ENCODE measurements around the gene ITGB3.

The ITGB3 gene

GRCh38 chr17:47227862-47228261 lies 25.8 kb upstream of the ITGB3 start:
- H3K9me3 ChIP-seq = 0 out of 2 replicates have a peak, but pooled peaks cover 3% of the 10 kb centered on the region
- H3K36me3 ChIP-seq (replicated peaks) = no peaks in the 10 kb centered on the region
- no peak overlapping the region for H3K4me3 ChIP-seq
- H3K27me3 ChIP-seq (ENCODE audit: low read depth) = no peaks in the 10 kb centered on the region
- peaks cover 5% of the 10 kb centered on the region; the same call in 1 of the 2 replicates for H3K4me1 ChIP-seq
- no peak for DNase-seq (ENCODE audit: low spot score in 2 of 2)
- in situ Hi-C loops (cut with MboI; ENCODE audit: low sequenced_read_pairs) = loop anchor here (25.0 kb wide), 1 partner anchor 384 kb away; no protein-coding TSS in a partner anchor

- Histone ChIP-seq H3K27me3 (ENCODE audit: low read depth) (no peaks in the 10 kb centered on the region), H3K4me3 (no peak overlapping the region), H3K36me3 (replicated peaks) (no peaks in the 10 kb centered on the region), H3K4me1 (peaks cover 5% of the 10 kb centered on the region; the same call in 1 of the 2 replicates), H3K9me3 (no peaks in the 10 kb centered on the region)
- in situ Hi-C loops (cut with MboI; ENCODE audit: low sequenced_read_pairs) = loop anchor here (5.0 to 25.0 kb wide), 2 partner anchors 83 to 383 kb away; no protein-coding TSS in a partner anchor
- peak; percentile 76 to 87 for DNase-seq (ENCODE audit: low spot score in 2 of 2)
These were observed 23.8 kb upstream of the ITGB3 start for GRCh38 chr17:47229535-47230443.

- H3K4me3 ChIP-seq = no peak overlapping the region
- in situ Hi-C loops (cut with MboI; ENCODE audit: low sequenced_read_pairs) = loop anchor here (5.0 to 25.0 kb wide), 2 partner anchors 81 to 381 kb away; no protein-coding TSS in a partner anchor
- DNase-seq (ENCODE audit: low spot score in 2 of 2) = no peak
These were observed 22.8 kb upstream of the ITGB3 start for GRCh38 chr17:47230864-47231263.

GRCh38 chr17:47231334-47231733 lies 22.3 kb upstream of the ITGB3 start:
- Histone ChIP-seq H3K4me1 (peaks cover 5% of the 10 kb centered on the region; the same call in 1 of the 2 replicates), H3K27me3 (ENCODE audit: low read depth) (no peaks in the 10 kb centered on the region), H3K9me3 (no peaks in the 10 kb centered on the region), H3K4me3 (no peak overlapping the region), H3K36me3 (replicated peaks) (no peaks in the 10 kb centered on the region)
- DNase-seq (ENCODE audit: low spot score in 2 of 2) = no peak
- in situ Hi-C loops (cut with MboI; ENCODE audit: low sequenced_read_pairs) = loop anchor here (5.0 to 25.0 kb wide), 2 partner anchors 81 to 381 kb away; no protein-coding TSS in a partner anchor

More at GRCh38 chr17:47230864-47231263, 22.8 kb upstream of the ITGB3 start:
- H3K27me3 ChIP-seq (ENCODE audit: low read depth) = no peaks in the 10 kb centered on the region
- H3K9me3 ChIP-seq = no peaks in the 10 kb centered on the region
- H3K36me3 ChIP-seq (replicated peaks) = no peaks in the 10 kb centered on the region
- H3K4me1 ChIP-seq = peaks cover 5% of the 10 kb centered on the region; the same call in 1 of the 2 replicates

- Histone ChIP-seq H3K4me3 (no peak overlapping the region), H3K36me3 (replicated peaks) (no peaks in the 10 kb centered on the region), H3K9me3 (no peaks in the 10 kb centered on the region), H3K4me1 (peaks cover 5% of the 10 kb centered on the region; the same call in 1 of the 2 replicates), H3K27me3 (ENCODE audit: low read depth) (no peaks in the 10 kb centered on the region)
- DNase-seq (ENCODE audit: low spot score in 2 of 2) = no peak
- in situ Hi-C loops (cut with MboI; ENCODE audit: low sequenced_read_pairs) = loop anchor here (5.0 to 25.0 kb wide), 2 partner anchors 80 to 380 kb away; no protein-coding TSS in a partner anchor
These were observed 21.8 kb upstream of the ITGB3 start for GRCh38 chr17:47231866-47232265.

GRCh38 chr17:47232465-47232864 lies 21.2 kb upstream of the ITGB3 start:
- in situ Hi-C loops (cut with MboI; ENCODE audit: low sequenced_read_pairs) = loop anchor here (5.0 to 25.0 kb wide), 2 partner anchors 80 to 380 kb away; no protein-coding TSS in a partner anchor
- H3K4me1 ChIP-seq = peaks cover 5% of the 10 kb centered on the region; the same call in 1 of the 2 replicates
- no peak for DNase-seq (ENCODE audit: low spot score in 2 of 2)
- H3K27me3 ChIP-seq (ENCODE audit: low read depth) = no peaks in the 10 kb centered on the region
- no peaks in the 10 kb centered on the region for H3K9me3 ChIP-seq
- no peak overlapping the region for H3K4me3 ChIP-seq
- no peaks in the 10 kb centered on the region for H3K36me3 ChIP-seq (replicated peaks)

- no peaks in the 10 kb centered on the region for H3K9me3 ChIP-seq
- H3K4me3 ChIP-seq = no peak overlapping the region
- H3K27me3 ChIP-seq (ENCODE audit: low read depth) = no peaks in the 10 kb centered on the region
- no peak for DNase-seq (ENCODE audit: low spot score in 2 of 2)
- in situ Hi-C loops (cut with MboI; ENCODE audit: low sequenced_read_pairs) = loop anchor here (25.0 kb wide), 1 partner anchor 377 kb away; no protein-coding TSS in a partner anchor
- H3K4me1 ChIP-seq = no peaks in the 10 kb centered on the region
- H3K36me3 ChIP-seq (replicated peaks) = no peaks in the 10 kb centered on the region
These were observed 18.1 kb upstream of the ITGB3 start for GRCh38 chr17:47235506-47235905.

GRCh38 chr17:47235923-47236322 lies 17.7 kb upstream of the ITGB3 start:
- H3K36me3 ChIP-seq (replicated peaks) = no peaks in the 10 kb centered on the region
- no peaks in the 10 kb centered on the region for H3K27me3 ChIP-seq (ENCODE audit: low read depth)
- no peaks in the 10 kb centered on the region for H3K4me1 ChIP-seq
- in situ Hi-C loops (cut with MboI; ENCODE audit: low sequenced_read_pairs) = loop anchor here (25.0 kb wide), 1 partner anchor 376 kb away; no protein-coding TSS in a partner anchor
- no peak for DNase-seq (ENCODE audit: low spot score in 2 of 2)
- no peak overlapping the region for H3K4me3 ChIP-seq
- H3K9me3 ChIP-seq = no peaks in the 10 kb centered on the region

GRCh38 chr17:47237841-47238240 lies 15.8 kb upstream of the ITGB3 start:
- in situ Hi-C loops (cut with MboI; ENCODE audit: low sequenced_read_pairs) = loop anchor here (25.0 kb wide), 1 partner anchor 374 kb away; no protein-coding TSS in a partner anchor
- H3K9me3 ChIP-seq = no peaks in the 10 kb centered on the region
- no peaks in the 10 kb centered on the region for H3K4me1 ChIP-seq
- H3K36me3 ChIP-seq (replicated peaks) = no peaks in the 10 kb centered on the region
- DNase-seq (ENCODE audit: low spot score in 2 of 2) = no peak
- no peak overlapping the region for H3K4me3 ChIP-seq
- no peaks in the 10 kb centered on the region for H3K27me3 ChIP-seq (ENCODE audit: low read depth)

- no peaks in the 10 kb centered on the region for H3K9me3 ChIP-seq
- no peaks in the 10 kb centered on the region for H3K27me3 ChIP-seq (ENCODE audit: low read depth)
- no peaks in the 10 kb centered on the region for H3K4me1 ChIP-seq
- no peaks in the 10 kb centered on the region for H3K36me3 ChIP-seq (replicated peaks)
- no peak overlapping the region for H3K4me3 ChIP-seq
- DNase-seq (ENCODE audit: low spot score in 2 of 2) = no peak
- in situ Hi-C loops (cut with MboI; ENCODE audit: low sequenced_read_pairs) = loop anchor here (25.0 kb wide), 1 partner anchor 374 kb away; no protein-coding TSS in a partner anchor
These were observed 15.2 kb upstream of the ITGB3 start for GRCh38 chr17:47238321-47239010.

GRCh38 chr17:47239619-47239966 lies 14.0 kb upstream of the ITGB3 start:
- no peaks in the 10 kb centered on the region for H3K4me1 ChIP-seq
- no peaks in the 10 kb centered on the region for H3K27me3 ChIP-seq (ENCODE audit: low read depth)
- H3K4me3 ChIP-seq = no peak overlapping the region
- in situ Hi-C loops (cut with MboI; ENCODE audit: low sequenced_read_pairs) = loop anchor here (25.0 kb wide), 1 partner anchor 373 kb away; no protein-coding TSS in a partner anchor
- H3K36me3 ChIP-seq (replicated peaks) = no peaks in the 10 kb centered on the region
- H3K9me3 ChIP-seq = no peaks in the 10 kb centered on the region
- no peak for DNase-seq (ENCODE audit: low spot score in 2 of 2)

- no peak overlapping the region for H3K4me3 ChIP-seq
- in situ Hi-C loops (cut with MboI; ENCODE audit: low sequenced_read_pairs) = loop anchor here (25.0 kb wide), 1 partner anchor 372 kb away; no protein-coding TSS in a partner anchor
These were observed 13.5 kb upstream of the ITGB3 start for GRCh38 chr17:47239967-47240651.

GRCh38 chr17:47240806-47241205 lies 12.8 kb upstream of the ITGB3 start:
- Histone ChIP-seq H3K27me3 (ENCODE audit: low read depth) (no peaks in the 10 kb centered on the region), H3K36me3 (replicated peaks) (no peaks in the 10 kb centered on the region), H3K4me1 (no peaks in the 10 kb centered on the region), H3K4me3 (no peak overlapping the region), H3K9me3 (no peaks in the 10 kb centered on the region)
- DNase-seq (ENCODE audit: low spot score in 2 of 2) = no peak
- in situ Hi-C loops (cut with MboI; ENCODE audit: low sequenced_read_pairs) = loop anchor here (25.0 kb wide), 1 partner anchor 371 kb away; no protein-coding TSS in a partner anchor

More at GRCh38 chr17:47239967-47240651, 13.5 kb upstream of the ITGB3 start:
- no peaks in the 10 kb centered on the region for H3K27me3 ChIP-seq (ENCODE audit: low read depth)
- peak in 1 of 2 experiments; percentile 30 for DNase-seq (ENCODE audit: low spot score in 2 of 2)
- H3K36me3 ChIP-seq (replicated peaks) = no peaks in the 10 kb centered on the region
- no peaks in the 10 kb centered on the region for H3K4me1 ChIP-seq
- no peaks in the 10 kb centered on the region for H3K9me3 ChIP-seq
